Measurements from ENCODE around the gene THAP4. TPM values are rescaled to one million over a fixed set of nuclear protein-coding genes. Genes with fewer than 3 reads are reported as not detected.

THAP4 gene
- total RNA-seq, 1 donor from 2014 or later, result 32.4 TPM

- peaks cover 9% of the 10 kb centered on the region for H3K9me3 Mint-ChIP-seq (ENCODE audit: unreplicated experiment)
- no peak overlapping the region for H3K4me3 Mint-ChIP-seq (ENCODE audit: unreplicated experiment)
- peaks cover 10% of the 10 kb centered on the region for H3K36me3 Mint-ChIP-seq (ENCODE audit: unreplicated experiment)
- H3K27me3 Mint-ChIP-seq (ENCODE audit: unreplicated experiment), result peaks cover 12% of the 10 kb centered on the region
- no peak for TF ChIP-seq CTCF (IDR thresholded peaks at IDR 0.05; ENCODE audit: partially characterized antibody, unreplicated experiment)
- no peak overlapping the region for H3K27ac Mint-ChIP-seq (ENCODE audit: unreplicated experiment)
- H3K4me1 Mint-ChIP-seq (ENCODE audit: low read depth, unreplicated experiment), result no peaks in the 10 kb centered on the region
- no peak for DNase-seq
Observed at GRCh38 chr2:241562269-241562891, 74.6 kb downstream of the THAP4 start.

- Mint-ChIP-seq H3K9me3 (ENCODE audit: unreplicated experiment) (peaks cover 11% of the 10 kb centered on the region), H3K4me1 (ENCODE audit: low read depth, unreplicated experiment) (no peaks in the 10 kb centered on the region), H3K4me3 (ENCODE audit: unreplicated experiment) (no peak overlapping the region), H3K27ac (ENCODE audit: unreplicated experiment) (no peak overlapping the region), H3K27me3 (ENCODE audit: unreplicated experiment) (peaks cover 12% of the 10 kb centered on the region), H3K36me3 (ENCODE audit: unreplicated experiment) (peaks cover 16% of the 10 kb centered on the region)
- TF ChIP-seq CTCF (IDR thresholded peaks at IDR 0.05; ENCODE audit: partially characterized antibody, unreplicated experiment), result no peak
- DNase-seq, result no peak
Observed at GRCh38 chr2:241561832-241562231, 75.1 kb downstream of the THAP4 start.

GRCh38 chr2:241560883-241561474, 76.0 kb downstream of the THAP4 start:
- Mint-ChIP-seq H3K4me3 (ENCODE audit: unreplicated experiment) (no peak overlapping the region), H3K36me3 (ENCODE audit: unreplicated experiment) (peaks cover 19% of the 10 kb centered on the region), H3K27me3 (ENCODE audit: unreplicated experiment) (peaks cover 12% of the 10 kb centered on the region), H3K9me3 (ENCODE audit: unreplicated experiment) (peaks cover 11% of the 10 kb centered on the region), H3K27ac (ENCODE audit: unreplicated experiment) (no peak overlapping the region), H3K4me1 (ENCODE audit: low read depth, unreplicated experiment) (no peaks in the 10 kb centered on the region)
- no peak for TF ChIP-seq CTCF (IDR thresholded peaks at IDR 0.05; ENCODE audit: partially characterized antibody, unreplicated experiment)
- no peak for DNase-seq

GRCh38 chr2:241560162-241560882, 76.6 kb downstream of the THAP4 start:
- no peak for TF ChIP-seq CTCF (IDR thresholded peaks at IDR 0.05; ENCODE audit: partially characterized antibody, unreplicated experiment)
- peaks cover 13% of the 10 kb centered on the region for H3K9me3 Mint-ChIP-seq (ENCODE audit: unreplicated experiment)
- peak overlapping the region; percentile 57 for H3K4me3 Mint-ChIP-seq (ENCODE audit: unreplicated experiment)
- no peaks in the 10 kb centered on the region for H3K4me1 Mint-ChIP-seq (ENCODE audit: low read depth, unreplicated experiment)
- no peak overlapping the region for H3K27ac Mint-ChIP-seq (ENCODE audit: unreplicated experiment)
- H3K27me3 Mint-ChIP-seq (ENCODE audit: unreplicated experiment), result peaks cover 13% of the 10 kb centered on the region
- DNase-seq, result no peak
- peaks cover 19% of the 10 kb centered on the region for H3K36me3 Mint-ChIP-seq (ENCODE audit: unreplicated experiment)
